NCI-H69 (cell line): ENCODE data around the gene ELAPOR1.

ENCODE experiments used
- DNase-seq: peaks from one replicate; lab custom pipeline; 2025; lab: John Stamatoyannopoulos, UW

ELAPOR1 gene

GRCh38 chr1:109094871-109095270 lies 19.0 kb upstream of the ELAPOR1 start:
- DNase-seq: no peak

GRCh38 chr1:109095631-109096030 lies 18.3 kb upstream of the ELAPOR1 start:
- no peak for DNase-seq

DNA sequence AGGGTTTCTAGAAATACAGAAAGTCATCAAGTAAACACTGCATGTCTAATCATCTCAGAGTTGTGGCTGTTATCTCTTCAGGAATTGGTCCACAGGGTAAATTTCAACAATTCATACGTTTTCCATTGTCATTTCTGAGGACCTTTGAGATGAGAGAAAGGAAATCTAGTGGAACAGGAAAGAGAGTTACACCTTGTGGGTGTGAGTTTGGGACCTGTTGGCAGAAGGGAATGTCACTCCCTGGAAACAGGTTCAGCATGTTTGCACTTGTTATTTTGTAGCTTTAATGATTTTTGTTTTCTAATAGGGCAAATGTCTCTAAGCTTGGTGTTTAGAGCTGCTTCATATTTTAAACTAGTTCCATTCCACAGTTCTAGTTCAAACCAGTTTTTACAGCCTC lies 17.8 kb upstream of the ELAPOR1 start:
- no peak for DNase-seq

DNA sequence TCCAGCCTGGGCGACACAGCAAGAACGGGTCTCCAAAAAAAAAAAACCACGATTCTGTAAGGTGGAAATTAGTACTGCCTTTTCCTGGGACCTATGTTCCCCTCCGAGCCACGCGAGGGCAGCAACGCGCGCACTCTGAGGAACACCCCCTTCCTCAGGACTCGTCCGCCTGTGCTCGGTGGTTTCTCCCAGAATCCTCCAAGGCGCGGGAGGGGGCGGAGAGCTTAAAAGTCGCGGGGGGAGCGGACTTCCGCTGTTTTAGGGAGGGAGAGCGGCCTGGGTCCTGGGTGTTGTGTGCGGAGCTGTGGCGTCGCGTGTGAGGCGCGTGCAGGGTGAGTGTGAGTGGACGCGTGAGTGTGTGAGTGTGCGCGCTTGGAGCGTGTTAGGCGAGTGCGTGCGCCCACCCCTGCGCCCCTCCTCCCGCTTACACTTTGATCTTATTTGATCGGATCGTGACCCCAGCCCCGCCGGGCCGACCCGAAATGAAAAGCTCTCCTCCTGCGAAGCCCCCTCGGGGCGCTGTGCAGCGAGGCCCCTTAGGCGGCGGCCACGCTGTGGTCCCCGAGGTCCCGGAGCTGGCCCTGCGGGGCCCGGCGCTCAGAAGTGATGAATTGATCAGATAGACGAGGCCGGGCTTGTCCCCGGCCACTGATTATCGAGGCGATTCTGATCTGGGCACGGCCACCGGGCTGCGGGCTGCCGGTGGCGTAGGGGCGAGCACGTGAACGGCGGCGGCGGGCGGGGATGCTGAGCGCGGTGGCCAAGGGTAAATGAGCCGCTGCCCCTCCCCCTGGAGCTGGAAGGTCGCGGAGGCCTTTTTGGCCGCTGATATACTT lies 13.8 kb upstream of the ELAPOR1 start:
- peak; percentile 97 for DNase-seq

GRCh38 chr1:109104364-109105151 lies 9.4 kb upstream of the ELAPOR1 start:
- DNase-seq: no peak

DNA sequence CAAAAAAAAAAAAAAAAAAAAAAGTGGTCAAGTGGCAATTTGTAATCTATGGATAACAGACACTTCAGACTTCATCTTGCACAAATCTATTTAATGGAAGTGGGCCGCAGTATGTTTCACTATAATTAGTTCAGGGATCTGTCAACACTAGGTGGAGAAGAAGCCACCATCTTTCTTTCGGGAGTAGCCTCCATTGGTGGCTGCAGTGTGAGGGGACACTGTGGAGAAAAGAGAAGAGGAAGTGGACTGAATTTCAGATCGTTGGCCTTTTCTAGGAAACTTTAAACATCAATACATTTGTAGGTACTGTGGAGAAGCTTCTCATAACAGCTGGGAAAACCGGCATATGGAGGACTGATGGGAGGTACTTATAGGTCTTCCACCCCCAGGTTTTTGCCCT lies 8.0 kb upstream of the ELAPOR1 start:
- no peak for DNase-seq

GRCh38 chr1:109107785-109108184 lies 6.1 kb upstream of the ELAPOR1 start:
- no peak for DNase-seq

DNA sequence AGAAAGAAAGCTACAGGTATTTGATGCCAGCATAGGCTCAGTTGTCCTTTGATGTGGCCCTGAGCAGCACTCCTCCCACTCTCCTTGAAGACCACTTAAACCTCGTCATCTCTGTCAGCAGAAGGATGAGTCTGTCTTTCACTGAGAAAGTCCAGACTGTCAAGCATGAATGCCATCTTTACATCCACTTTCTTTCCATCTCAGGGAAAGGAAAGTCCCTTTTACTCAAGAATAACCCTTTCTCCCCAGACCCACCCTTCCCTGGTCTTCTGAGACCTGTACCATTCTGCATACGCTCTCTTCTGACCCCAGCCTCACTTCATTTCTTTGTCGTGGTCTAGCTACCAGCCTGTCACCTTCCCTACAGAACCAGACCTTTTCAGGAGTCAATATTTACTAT lies 4.0 kb upstream of the ELAPOR1 start:
- DNase-seq: no peak

DNA sequence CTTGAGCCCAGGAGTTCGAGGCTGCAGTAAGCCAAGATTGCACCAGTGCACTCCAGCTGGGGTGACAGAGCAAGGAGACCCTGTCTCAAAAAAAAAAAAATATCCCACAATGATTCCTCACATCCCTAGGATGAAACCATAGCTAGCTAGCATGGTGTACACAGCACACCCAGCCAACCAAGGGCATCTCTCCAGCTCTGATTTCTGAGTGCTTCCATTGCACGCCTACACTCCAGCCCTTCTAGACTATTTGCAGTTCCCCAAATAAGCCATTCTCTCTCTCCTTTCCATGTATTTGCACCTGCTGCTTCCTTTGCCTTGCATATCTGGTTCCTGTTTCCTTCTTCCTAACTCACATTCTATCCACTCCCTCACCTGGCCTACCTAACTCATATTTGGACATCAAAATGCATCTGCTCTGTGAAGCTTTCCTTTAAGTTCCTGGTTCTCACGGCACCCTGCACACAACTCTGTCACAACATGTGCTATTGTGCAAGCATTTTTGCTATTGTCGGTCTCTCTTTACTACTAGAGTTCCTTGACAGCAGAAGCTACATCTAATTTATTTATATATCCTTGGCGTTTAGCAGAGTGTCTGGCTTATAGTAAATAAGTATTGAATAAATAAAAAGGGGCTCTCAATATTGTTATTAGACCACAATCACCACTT lies 2.4 kb upstream of the ELAPOR1 start:
- DNase-seq: no peak

- DNase-seq: peak; percentile 39
Measured at GRCh38 chr1:109112056-109112651, 1.8 kb upstream of the ELAPOR1 start.

- DNase-seq: peak; percentile 91
Measured at GRCh38 chr1:109112652-109113285, 1.1 kb upstream of the ELAPOR1 start.

- DNase-seq: peak; percentile 63
Measured at GRCh38 chr1:109114342-109114674, 393 bp downstream of the ELAPOR1 start.

DNA sequence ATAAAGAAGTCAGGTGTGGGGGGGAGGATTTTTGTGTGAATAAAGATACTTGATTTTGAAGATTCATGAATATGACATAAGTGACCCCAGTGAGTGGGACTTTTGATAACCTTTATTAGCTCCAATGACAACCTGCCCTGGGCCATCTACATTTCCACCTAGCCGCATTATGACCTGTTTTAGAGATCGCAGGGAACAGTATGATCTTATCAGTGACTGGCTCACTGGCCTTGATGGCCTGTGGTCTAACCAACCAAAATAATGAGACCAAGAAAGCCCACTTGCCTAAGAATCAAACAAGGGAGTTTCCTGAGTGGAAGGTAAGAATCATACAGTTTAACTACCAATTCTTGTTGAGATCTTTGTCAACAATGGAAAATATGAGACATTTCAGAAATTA lies 1.8 kb downstream of the ELAPOR1 start:
- DNase-seq: peak; percentile 45

DNA sequence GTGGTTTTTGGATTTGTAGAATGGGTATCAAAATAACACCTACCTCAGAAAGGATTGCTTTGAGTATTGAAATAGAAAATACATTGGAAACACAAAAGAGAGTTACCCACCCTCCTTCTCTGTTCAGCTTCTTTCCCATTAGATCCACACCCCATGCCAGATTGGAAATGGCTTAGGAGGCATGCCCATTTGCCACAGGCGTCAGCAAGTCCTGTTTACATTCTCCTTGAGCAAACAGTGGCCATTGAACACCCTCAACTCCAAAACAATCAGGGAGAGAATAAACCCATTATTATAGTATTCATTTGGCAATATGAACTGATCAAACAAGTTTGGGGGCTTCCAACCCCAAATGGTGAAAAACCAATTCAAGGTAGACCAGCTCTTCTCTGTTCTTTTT lies 2.4 kb downstream of the ELAPOR1 start:
- peak; percentile 96 for DNase-seq

GRCh38 chr1:109118089-109118488 lies 4.2 kb downstream of the ELAPOR1 start:
- no peak for DNase-seq

GRCh38 chr1:109120356-109120755 lies 6.4 kb downstream of the ELAPOR1 start:
- DNase-seq: no peak

- no peak for DNase-seq
Measured at GRCh38 chr1:109131059-109131458, 17.1 kb downstream of the ELAPOR1 start.

DNA sequence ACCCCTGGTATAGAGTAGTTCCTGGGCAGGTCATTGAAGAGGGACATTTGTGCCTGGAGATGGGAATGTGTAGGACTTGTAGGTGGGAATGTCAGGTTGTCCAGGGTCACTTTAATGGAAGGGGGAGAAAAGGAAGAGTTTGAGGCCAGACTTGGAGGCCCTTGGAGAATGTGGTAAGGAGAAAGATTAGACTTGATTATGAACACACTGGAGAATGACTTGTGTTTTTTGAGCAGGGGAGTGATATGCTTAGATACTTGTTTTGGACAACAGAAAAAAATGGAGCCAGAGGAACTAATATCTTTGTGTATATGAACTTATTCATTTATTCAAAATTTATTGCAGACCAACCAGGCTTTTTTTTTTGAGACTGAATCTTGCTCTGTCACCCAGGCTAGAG lies 17.9 kb downstream of the ELAPOR1 start:
- no peak for DNase-seq

DNA sequence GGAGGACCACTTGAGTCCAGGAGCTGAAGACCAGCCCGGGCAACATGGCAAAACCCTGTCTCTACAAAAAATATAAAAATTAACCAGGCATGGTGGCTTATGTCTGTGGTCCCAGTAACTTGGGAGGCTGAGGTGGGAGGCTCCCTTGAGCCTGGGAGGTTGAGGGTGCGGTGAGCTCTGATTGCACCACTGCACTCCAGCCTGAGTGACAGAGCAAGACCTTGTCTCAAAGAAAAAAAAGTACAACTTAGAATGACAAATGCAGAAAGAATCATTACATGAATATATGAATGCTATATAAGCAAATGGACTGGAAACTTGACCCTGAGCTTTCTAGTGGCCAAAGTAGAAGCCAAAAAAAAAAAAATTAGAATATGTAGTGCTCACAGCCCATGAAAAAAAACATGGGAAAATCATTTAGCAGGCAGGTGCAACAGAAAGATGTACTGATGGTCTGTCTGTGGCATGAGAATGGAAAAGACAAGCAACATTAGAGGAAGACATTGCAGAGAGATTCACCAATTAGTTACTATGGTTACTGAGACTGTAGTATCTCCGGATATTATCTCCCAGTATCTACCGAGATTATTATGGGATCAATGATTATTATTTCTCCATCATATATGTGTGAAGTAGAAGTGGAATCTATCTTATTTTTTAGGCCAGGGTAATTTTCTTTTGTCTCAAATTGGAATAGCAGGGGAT lies 19.2 kb downstream of the ELAPOR1 start:
- peak; percentile 32 for DNase-seq

- peak; percentile 67 for DNase-seq
Measured at GRCh38 chr1:109133815-109134214, 19.9 kb downstream of the ELAPOR1 start.

DNA sequence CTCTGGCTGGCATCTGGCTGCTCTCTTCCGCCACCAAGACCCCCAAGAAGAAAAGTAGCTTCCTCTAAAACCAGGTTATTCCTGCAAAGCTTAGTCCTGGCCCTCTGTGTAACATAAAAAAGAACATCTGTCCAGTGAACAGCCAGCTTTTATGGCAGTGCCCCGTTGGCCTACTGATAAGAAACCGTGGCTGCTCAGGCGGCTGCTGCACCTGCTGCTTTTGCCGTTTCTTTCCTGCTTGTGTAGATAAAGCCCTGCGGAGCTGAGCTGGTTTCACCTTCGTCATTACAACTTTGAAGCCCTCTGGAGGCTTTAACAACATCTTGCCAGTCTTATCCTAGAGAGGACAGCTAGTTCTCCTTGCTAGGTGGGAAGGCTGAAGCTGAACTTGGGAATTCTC lies 20.5 kb downstream of the ELAPOR1 start:
- DNase-seq: peak; percentile 26
